Upper lobe of right lung (tissue), 1 donor: ENCODE measurements around the gene RNF217. TPM values are rescaled to one million over a fixed set of nuclear protein-coding genes. Genes with fewer than 3 reads are reported as not detected.

ENCODE experiments used
- ATAC-seq: fragments of 200-7000 bp; cut with Tn5 transposase; one replicate; pipeline ENCODE4 v1.9.1; 2020; ENCODE audit warnings: mild to moderate bottlenecking, moderate library complexity
- DNase-seq: peaks from one replicate; pipeline ENCODE4 v3.0.0-alpha.2; 2020
- H3K27ac ChIP-seq: fragments of 200-600 bp; one replicate; pipeline ENCODE4 v1.8.0; 2022
- H3K27me3 ChIP-seq: fragments of 200-600 bp; one replicate; pipeline ENCODE4 v1.8.0; 2022; ENCODE audit warnings: mild to moderate bottlenecking
- H3K36me3 ChIP-seq: fragments of 200-600 bp; one replicate; pipeline ENCODE4 v1.8.0; 2022
- H3K4me1 ChIP-seq: fragments of 200-600 bp; one replicate; pipeline ENCODE4 v1.8.0; 2022
- H3K4me3 ChIP-seq: fragments of 200-600 bp; one replicate; pipeline ENCODE4 v1.8.0; 2022; ENCODE audit warnings: mild to moderate bottlenecking
- H3K9me3 ChIP-seq: fragments of 200-600 bp; one replicate; pipeline ENCODE4 v1.8.0; 2022
- CTCF ChIP-seq: fragments of 200-600 bp; IDR thresholded peaks from one replicate; pipeline ENCODE4 v1.8.0; 2022; ENCODE audit warnings: antibody characterized with exemption
- intact Hi-C: fragments of 100-400 bp; cut with DNase I; formaldehyde crosslinking; loops from one replicate; pipeline ENCODE4 v1.11.0; 2022
- total RNA-seq: library from RNA; stranded (reverse); fragmentation: NEBNext Ultra II Directional; extraction: Animal tissue kit (Norgen Biotek cat#: 25700); gene quantifications from one replicate; pipeline ENCODE4 v1.2.1, GENCODE V29; 2021
- donor health status: DM: no; HTN: yes; CAD: no; lungs with severe emphysema.

Gene RNF217
- total RNA-seq, 1 donor from 2014 or later = 29.2 TPM

DNA sequence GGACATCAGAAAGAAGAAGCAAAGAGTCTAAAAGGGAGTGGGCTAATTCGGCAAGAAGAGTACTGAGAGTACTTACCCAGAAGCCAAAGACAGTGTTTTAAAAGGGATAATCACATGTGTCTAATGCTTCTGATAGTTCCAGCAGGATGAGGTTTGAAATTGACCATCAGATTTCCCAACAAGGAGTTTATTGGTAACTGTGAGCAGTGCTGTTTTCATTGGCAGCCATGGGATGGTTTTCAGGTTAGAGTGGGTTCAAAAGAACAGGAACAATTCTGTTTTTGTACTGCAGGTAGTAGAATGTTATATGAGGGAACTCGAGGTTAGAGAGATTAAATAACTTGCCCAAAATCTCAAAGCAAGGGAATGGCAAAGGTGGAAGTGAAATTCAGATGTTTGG is 8.5 kb downstream of the RNF217 start:
- Histone ChIP-seq H3K4me1 (peaks cover 16% of the 10 kb centered on the region), H3K9me3 (no peaks in the 10 kb centered on the region), H3K27ac (no peak overlapping the region), H3K27me3 (no peaks in the 10 kb centered on the region), H3K4me3 (no peak overlapping the region), H3K36me3 (peaks cover 31% of the 10 kb centered on the region)
- intact Hi-C loops = no loop called here
- ATAC-seq (no peak), DNase-seq (no peak)
- TF ChIP-seq CTCF = no peak

DNA sequence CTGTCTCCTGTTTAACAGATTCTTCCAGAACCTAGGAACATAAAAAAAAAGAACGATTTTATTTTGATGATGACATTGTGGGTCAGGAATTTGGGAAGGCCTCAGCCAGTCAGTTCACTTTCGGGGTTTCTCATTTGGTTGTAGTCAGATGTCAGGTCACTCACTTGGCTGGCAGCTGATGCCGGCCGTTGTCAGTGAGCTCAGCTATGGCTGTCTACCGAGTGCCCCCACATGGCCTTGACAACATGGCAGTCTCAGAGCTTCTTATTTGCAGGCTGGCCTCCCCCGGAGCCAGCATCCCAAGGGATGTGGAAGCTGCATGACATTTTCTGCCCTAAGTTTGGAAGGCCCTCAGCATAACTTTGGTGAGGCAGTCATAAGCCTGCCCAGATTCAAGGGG is 11.5 kb downstream of the RNF217 start:
- DNase-seq = no peak
- Histone ChIP-seq H3K4me1 (no peaks in the 10 kb centered on the region), H3K27me3 (no peaks in the 10 kb centered on the region), H3K9me3 (no peaks in the 10 kb centered on the region), H3K36me3 (peaks cover 38% of the 10 kb centered on the region), H3K4me3 (no peak overlapping the region), H3K27ac (no peak overlapping the region)
- no peak for ATAC-seq
- TF ChIP-seq CTCF = no peak
- intact Hi-C loops = no loop called here

GRCh38 chr6:124974771-124975377 is 12.6 kb downstream of the RNF217 start:
- DNase-seq (no peak), ATAC-seq (no peak)
- Histone ChIP-seq H3K4me3 (no peak overlapping the region), H3K9me3 (no peaks in the 10 kb centered on the region), H3K4me1 (no peaks in the 10 kb centered on the region), H3K27ac (no peak overlapping the region), H3K36me3 (peaks cover 39% of the 10 kb centered on the region), H3K27me3 (no peaks in the 10 kb centered on the region)
- intact Hi-C loops = no loop called here
- no peak for TF ChIP-seq CTCF

DNA sequence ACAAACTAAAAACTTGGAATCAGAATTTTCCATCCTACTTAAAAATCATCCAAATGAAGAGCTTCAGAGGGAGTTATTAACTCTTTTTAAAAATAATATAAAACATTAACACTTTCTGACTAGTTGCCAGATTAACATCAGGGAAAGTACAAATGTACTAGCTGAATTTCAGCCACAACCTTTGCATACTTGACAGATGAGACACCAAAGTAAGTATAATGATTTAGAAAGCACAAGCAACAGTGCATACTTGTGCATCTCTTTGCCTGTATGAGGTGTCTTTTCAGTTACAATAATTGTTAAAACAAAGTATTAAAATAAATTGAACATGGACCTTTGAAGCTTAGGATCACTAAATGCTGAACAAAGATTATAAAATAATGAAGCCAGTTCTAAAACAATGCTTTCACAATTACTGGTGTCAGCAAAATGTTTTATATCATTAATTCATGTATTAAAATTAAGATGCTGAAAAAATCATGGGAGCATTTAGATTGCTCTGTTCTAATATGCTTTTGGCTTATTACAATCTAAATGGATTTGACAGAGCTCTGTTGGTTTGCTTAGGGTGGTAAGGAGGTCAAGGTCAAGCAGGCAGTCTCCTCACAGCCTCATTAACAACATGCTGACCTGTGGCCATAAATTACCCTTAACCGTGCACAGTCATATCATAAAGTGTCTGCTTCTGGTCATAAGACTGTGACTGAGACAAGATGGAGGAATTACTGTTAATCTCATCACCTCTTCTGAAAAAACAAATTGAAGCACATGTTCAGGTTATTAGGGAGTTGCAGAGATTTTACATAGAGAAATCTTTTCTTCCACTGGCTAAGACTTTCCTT is 15.1 kb downstream of the RNF217 start:
- Histone ChIP-seq H3K36me3 (peaks cover 26% of the 10 kb centered on the region), H3K27me3 (no peaks in the 10 kb centered on the region), H3K4me1 (no peaks in the 10 kb centered on the region), H3K9me3 (no peaks in the 10 kb centered on the region), H3K27ac (no peak overlapping the region), H3K4me3 (no peak overlapping the region)
- intact Hi-C loops = no loop called here
- TF ChIP-seq CTCF = no peak
- ATAC-seq (no peak), DNase-seq (no peak)

GRCh38 chr6:124978451-124979293 is 16.4 kb downstream of the RNF217 start:
- intact Hi-C loops = no loop called here

More at GRCh38 chr6:124978451-124979293, 16.4 kb downstream of the RNF217 start:
- H3K4me3 ChIP-seq = no peak overlapping the region
- ATAC-seq (no peak), DNase-seq (no peak)
- H3K36me3 ChIP-seq = peaks cover 12% of the 10 kb centered on the region
- H3K4me1 ChIP-seq = no peaks in the 10 kb centered on the region
- H3K27me3 ChIP-seq = no peaks in the 10 kb centered on the region
- no peaks in the 10 kb centered on the region for H3K9me3 ChIP-seq
- no peak overlapping the region for H3K27ac ChIP-seq
- no peak for TF ChIP-seq CTCF
